A549 (cell line): ENCODE results near the gene TFEB. TPM values are rescaled to one million over a fixed set of nuclear protein-coding genes. Genes with fewer than 3 reads are reported as not detected.

Experiments
- ATAC-seq, 2 experiments: fragments of 200-7000 bp in 1 of 2; fragments of >200 bp in 1 of 2; cut with Nextera tagmentation in 1 of 2; cut with Tn5 transposase in 1 of 2; 3 replicates each; pipeline versions ENCODE4 v1.8.0 to v1.9.1; 2018 to 2020; ENCODE audit warnings: mild to moderate bottlenecking in 1 of 2, moderate library complexity in 1 of 2
- CTCF ChIA-PET: fragments of 300-600 bp; sonication (Branson Sonifier 250); formaldehyde crosslinking; extraction: SDS; loops from one replicate; lab custom pipeline; 2021; ENCODE audit warnings: antibody characterized with exemption, inconsistent platforms; lab: Yijun Ruan, JAX
- POLR2A ChIA-PET: fragments of 350-600 bp; formaldehyde crosslinking; extraction: SDS; loops from one replicate; lab custom pipeline; 2021; ENCODE audit warnings: antibody characterized with exemption, inconsistent platforms; lab: Yijun Ruan, JAX
- DNase-seq, 2 experiments: peaks; one replicate each; pipeline versions ENCODE4 v3.0.0 to v3.0.0-alpha.2; 2011 to 2016; ENCODE audit warnings: low read depth in 1 of 2, low spot score in 1 of 2
- FAIRE-seq: peaks from 2 replicates; lab custom pipeline; 2011; peaks lifted over from hg19 to GRCh38; lab: Jason Lieb, UNC
- H3K27ac ChIP-seq, 2 experiments: fragments of >200 bp; sonication (Bioruptor Twin); formaldehyde crosslinking; 3 replicates each; pipeline ENCODE4 v1.5.1; 2016 to 2017
- H3K4me1 ChIP-seq: fragments of >200 bp; sonication (Bioruptor Twin); formaldehyde crosslinking; 3 replicates; pipeline ENCODE4 v1.6.1; 2016
- H3K4me2 ChIP-seq: fragments of >200 bp; sonication (Bioruptor Twin); formaldehyde crosslinking; 3 replicates; pipeline ENCODE4 v1.6.1; 2016
- H3K4me3 ChIP-seq: fragments of >200 bp; sonication (Bioruptor Twin); formaldehyde crosslinking; 3 replicates; pipeline ENCODE4 v1.5.1; 2016
- H3K9me3 ChIP-seq: fragments of >200 bp; sonication (Bioruptor Twin); formaldehyde crosslinking; 3 replicates; pipeline ENCODE4 v1.6.1; 2016
- BHLHE40 ChIP-seq: IDR thresholded peaks from 2 replicates; pipeline ENCODE4 v1.6.1; 2012; ENCODE audit warnings: low read depth, low read length, inconsistent platforms
- EHF ChIP-seq: fragments of 250-450 bp; sonication (Bioruptor Pico); IDR thresholded peaks from 2 replicates; pipeline ENCODE4 v1.5.0; 2020; ENCODE audit warnings: mild to moderate bottlenecking
- FOXS1 ChIP-seq: fragments of 250-450 bp; sonication (Bioruptor Pico); IDR thresholded peaks from 2 replicates; pipeline ENCODE4 v1.5.0; 2020; ENCODE audit warnings: mild to moderate bottlenecking, moderate library complexity
- HDAC2 ChIP-seq: fragments of 200-600 bp; sonication (generic); IDR thresholded peaks from 2 replicates; pipeline ENCODE4 v1.6.1; 2016
- HOXB13 ChIP-seq: fragments of 250-450 bp; sonication (Bioruptor Pico); IDR thresholded peaks from 2 replicates; pipeline ENCODE4 v1.5.0; 2020; ENCODE audit warnings: low read depth, mild to moderate bottlenecking, moderate library complexity
- HOXB5 ChIP-seq: fragments of 250-450 bp; sonication (Bioruptor Pico); IDR thresholded peaks from 2 replicates; pipeline ENCODE4 v1.5.0; 2020; ENCODE audit warnings: mild to moderate bottlenecking, moderate library complexity
- JUN ChIP-seq, 2 experiments: fragments of >200 bp; sonication (Bioruptor Twin); formaldehyde crosslinking; IDR thresholded peaks; 2 replicates in 1 of 2; 3 replicates in 1 of 2; pipeline ENCODE4 v1.6.1; 2016 to 2017
- KDM5A ChIP-seq: fragments of 200-600 bp; sonication (generic); IDR thresholded peaks from 2 replicates; pipeline ENCODE4 v1.6.1; 2016; ENCODE audit warnings: antibody characterized with exemption, mild to moderate bottlenecking
- MAFK ChIP-seq: fragments of 450-650 bp; IDR thresholded peaks from 2 replicates; pipeline ENCODE4 v1.6.1; 2014; ENCODE audit not compliant: partially characterized antibody
- MYC ChIP-seq: IDR thresholded peaks from 2 replicates; pipeline ENCODE4 v1.6.1; 2012; ENCODE audit warnings: mild to moderate bottlenecking, inconsistent platforms, low read length, improper control_type of control experiment, borderline replicate concordance
- PHF8 ChIP-seq: fragments of 200-600 bp; sonication (generic); IDR thresholded peaks from 2 replicates; pipeline ENCODE4 v1.6.1; 2016; ENCODE audit warnings: low read depth, mild to moderate bottlenecking, antibody characterized with exemption, moderate library complexity, borderline replicate concordance
- RAD21 ChIP-seq, 2 experiments: fragments of >200 bp in 1 of 2; sonication (Bioruptor Twin) in 1 of 2; formaldehyde crosslinking in 1 of 2; IDR thresholded peaks in 1 of 2; conservative IDR thresholded peaks in 1 of 2; 2 replicates in 1 of 2; 3 replicates in 1 of 2; pipeline ENCODE4 v1.6.1; 2012 to 2018; ENCODE audit warnings: inconsistent platforms in 1 of 2
- RCOR1 ChIP-seq: fragments of 150-350 bp; IDR thresholded peaks from 2 replicates; pipeline ENCODE4 v1.6.1; 2014; ENCODE audit warnings: antibody characterized with exemption, low read length, low read depth
- RFX5 ChIP-seq: fragments of 450-650 bp; IDR thresholded peaks from 2 replicates; pipeline ENCODE4 v1.7.1; 2014; ENCODE audit warnings: antibody characterized with exemption, mild to moderate bottlenecking, moderate library complexity
- SMC3 ChIP-seq: fragments of >200 bp; sonication (Bioruptor Twin); formaldehyde crosslinking; IDR thresholded peaks from 3 replicates; pipeline ENCODE4 v1.6.1; 2018; ENCODE audit warnings: inconsistent platforms
- SREBF2 ChIP-seq: fragments of 450-650 bp; IDR thresholded peaks from 2 replicates; pipeline ENCODE4 v1.6.1; 2014; ENCODE audit warnings: mild to moderate bottlenecking, moderate library complexity
- TP53 ChIP-seq: fragments of 250-450 bp; sonication (Bioruptor Pico); IDR thresholded peaks from 2 replicates; pipeline ENCODE4 v1.5.0; 2021; ENCODE audit warnings: mild to moderate bottlenecking, moderate library complexity
- ZC3H11A ChIP-seq: fragments of 450-650 bp; IDR thresholded peaks from 2 replicates; pipeline ENCODE4 v1.6.1; 2014; ENCODE audit warnings: antibody characterized with exemption, mild to moderate bottlenecking
- ZNF302 ChIP-seq: fragments of 250-450 bp; sonication (Bioruptor Pico); IDR thresholded peaks from 2 replicates; pipeline ENCODE4 v1.9.0; 2021; ENCODE audit warnings: inconsistent platforms, mild to moderate bottlenecking, moderate library complexity
- WGBS: methylation state at CpG from one replicate; pipeline ENCODE4 v1.1.6; 2017; ENCODE audit errors: missing lambda C conversion rate; 5-methylcytosine and 5-hydroxymethylcytosine counted together
- polyA plus RNA-seq, 4 experiments: library from polyadenylated mRNA; depleted of rRNA in 3 of 4; stranded (reverse); fragments of >200 nt; fragmentation: RNase III in 1 of 4; extraction: RNeasy Plus Mini Kit Qiagen cat#74134 plus additional on column Dnase treatment in 1 of 4; gene quantifications; 2 replicates in 3 of 4; 3 replicates in 1 of 4; pipeline ENCODE4 v1.2.3, GENCODE V29; 2011 to 2017
- TF ChIP-seq, protein P1 (sequence below): fragments of 250-450 bp; sonication (Bioruptor Pico); IDR thresholded peaks from 2 replicates; pipeline ENCODE4 v1.5.0; 2021; ENCODE audit warnings: mild to moderate bottlenecking, moderate library complexity, borderline replicate concordance
- TF ChIP-seq, protein P2 (sequence below): IDR thresholded peaks from 2 replicates; pipeline ENCODE4 v1.6.1; 2012; ENCODE audit warnings: low read depth, borderline replicate concordance
- TF ChIP-seq, protein P3 (sequence below): IDR thresholded peaks from 2 replicates; pipeline ENCODE4 v1.6.1; 2012
- TF ChIP-seq, protein P4 (sequence below): fragments of 250-450 bp; sonication (Bioruptor Pico); IDR thresholded peaks from 2 replicates; pipeline ENCODE4 v1.5.0; 2020; ENCODE audit warnings: low read depth, mild to moderate bottlenecking, moderate library complexity
- TF ChIP-seq, protein P5 (sequence below): IDR thresholded peaks from 2 replicates; pipeline ENCODE4 v1.6.1; 2012

The TFEB gene
- polyA plus RNA-seq, 2 of the 4 experiments (the other 2 are of a cell fraction): 3.1 to 6.1 TPM

DNA sequence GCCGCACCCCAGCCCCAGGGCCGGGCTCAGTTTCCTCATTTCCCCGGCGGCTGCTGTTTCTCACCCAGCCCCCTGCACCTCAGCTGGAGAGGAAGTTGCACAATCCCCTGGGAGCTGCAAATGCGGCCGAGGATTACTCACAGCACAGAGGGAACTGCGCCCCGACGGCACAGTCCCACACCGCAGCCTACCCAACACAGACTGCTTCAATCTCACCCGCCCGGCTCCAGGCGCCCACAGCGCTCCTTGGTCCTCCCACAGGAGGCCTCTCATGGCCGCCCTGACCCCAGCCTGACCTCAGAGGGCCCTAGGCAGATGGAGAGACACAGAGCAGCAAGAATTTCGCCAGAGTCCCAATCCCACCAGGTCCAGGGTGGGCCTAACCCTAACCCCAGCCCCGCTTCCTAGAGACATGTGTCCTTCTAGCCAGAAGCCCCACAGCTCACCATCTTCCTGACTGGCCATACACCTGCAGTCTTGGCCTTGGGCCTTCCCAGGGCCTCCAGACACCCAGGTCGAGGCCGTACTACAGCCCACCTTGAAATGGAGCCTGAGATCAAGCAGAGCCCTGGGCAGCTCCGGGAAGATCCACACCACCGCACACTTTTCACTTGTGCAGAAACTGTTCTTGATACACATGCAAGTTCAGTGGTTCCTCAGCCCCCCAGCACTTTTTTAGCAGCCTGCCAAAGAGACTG is 11.7 kb downstream of the TFEB start (continued):
- TF ChIP-seq EHF (no peak), RAD21 (conservative IDR thresholded peaks at IDR 0.05 in 1 of 2, IDR thresholded peaks at IDR 0.05 in 1 of 2) (no peak), ZNF302 (CRISPR knock-in tag) (no peak), HOXB5 (no peak), HDAC2 (no peak), BHLHE40 (no peak), SMC3 (peak; percentile 22; the same call in 1 of the 3 replicates), RFX5 (no peak), FOXS1 (no peak)
- TF ChIP-seq, protein P1, sequence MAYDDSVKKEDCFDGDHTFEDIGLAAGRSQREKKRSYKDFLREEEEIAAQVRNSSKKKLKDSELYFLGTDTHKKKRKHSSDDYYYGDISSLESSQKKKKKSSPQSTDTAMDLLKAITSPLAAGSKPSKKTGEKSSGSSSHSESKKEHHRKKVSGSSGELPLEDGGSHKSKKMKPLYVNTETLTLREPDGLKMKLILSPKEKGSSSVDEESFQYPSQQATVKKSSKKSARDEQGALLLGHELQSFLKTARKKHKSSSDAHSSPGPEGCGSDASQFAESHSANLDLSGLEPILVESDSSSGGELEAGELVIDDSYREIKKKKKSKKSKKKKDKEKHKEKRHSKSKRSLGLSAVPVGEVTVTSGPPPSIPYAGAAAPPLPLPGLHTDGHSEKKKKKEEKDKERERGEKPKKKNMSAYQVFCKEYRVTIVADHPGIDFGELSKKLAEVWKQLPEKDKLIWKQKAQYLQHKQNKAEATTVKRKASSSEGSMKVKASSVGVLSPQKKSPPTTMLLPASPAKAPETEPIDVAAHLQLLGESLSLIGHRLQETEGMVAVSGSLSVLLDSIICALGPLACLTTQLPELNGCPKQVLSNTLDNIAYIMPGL (CRISPR knock-in tag): no peak

DNA sequence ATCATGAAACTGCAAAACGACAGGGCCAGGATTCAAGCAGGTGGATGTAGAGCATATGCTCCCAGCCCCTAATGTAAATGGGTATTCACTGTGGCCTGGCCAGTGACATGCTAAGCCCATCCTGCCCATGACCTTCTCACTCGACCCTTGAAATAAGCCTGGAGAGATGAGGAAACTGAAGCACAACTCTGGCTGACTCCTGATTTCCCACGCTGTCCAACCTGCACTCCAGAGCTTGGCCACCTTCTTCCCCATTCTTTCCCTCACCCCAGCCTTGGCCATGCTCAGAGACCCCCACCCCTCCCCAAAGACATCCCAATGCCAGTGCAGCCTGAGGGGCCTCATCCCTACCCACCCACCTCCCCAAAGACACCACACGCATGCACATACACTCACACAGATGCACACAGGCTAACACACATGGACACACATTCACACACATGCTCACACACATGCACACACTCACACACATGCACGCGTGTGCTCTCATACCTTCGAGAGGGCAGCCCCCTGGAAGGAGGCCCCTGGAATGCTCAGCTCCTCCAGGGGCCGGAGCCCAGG is 12.4 kb downstream of the TFEB start:
- WGBS: 60% methylated on average over 7 of the region's 8 CpGs
- TF ChIP-seq EHF (no peak), MYC (no peak), ZC3H11A (no peak), TP53 (CRISPR knock-in tag) (no peak), RCOR1 (no peak), KDM5A (no peak), SREBF2 (no peak), RAD21 (conservative IDR thresholded peaks at IDR 0.05 in 1 of 2, IDR thresholded peaks at IDR 0.05 in 1 of 2) (no peak), HOXB13 (CRISPR knock-in tag) (no peak), MAFK (no peak), PHF8 (no peak), FOXS1 (no peak), HDAC2 (no peak), JUN (IDR thresholded peaks at IDR 0.05) (no peak)
- TF ChIP-seq, protein P2, sequence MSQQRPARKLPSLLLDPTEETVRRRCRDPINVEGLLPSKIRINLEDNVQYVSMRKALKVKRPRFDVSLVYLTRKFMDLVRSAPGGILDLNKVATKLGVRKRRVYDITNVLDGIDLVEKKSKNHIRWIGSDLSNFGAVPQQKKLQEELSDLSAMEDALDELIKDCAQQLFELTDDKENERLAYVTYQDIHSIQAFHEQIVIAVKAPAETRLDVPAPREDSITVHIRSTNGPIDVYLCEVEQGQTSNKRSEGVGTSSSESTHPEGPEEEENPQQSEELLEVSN: no peak
- TF ChIP-seq, protein P3, sequence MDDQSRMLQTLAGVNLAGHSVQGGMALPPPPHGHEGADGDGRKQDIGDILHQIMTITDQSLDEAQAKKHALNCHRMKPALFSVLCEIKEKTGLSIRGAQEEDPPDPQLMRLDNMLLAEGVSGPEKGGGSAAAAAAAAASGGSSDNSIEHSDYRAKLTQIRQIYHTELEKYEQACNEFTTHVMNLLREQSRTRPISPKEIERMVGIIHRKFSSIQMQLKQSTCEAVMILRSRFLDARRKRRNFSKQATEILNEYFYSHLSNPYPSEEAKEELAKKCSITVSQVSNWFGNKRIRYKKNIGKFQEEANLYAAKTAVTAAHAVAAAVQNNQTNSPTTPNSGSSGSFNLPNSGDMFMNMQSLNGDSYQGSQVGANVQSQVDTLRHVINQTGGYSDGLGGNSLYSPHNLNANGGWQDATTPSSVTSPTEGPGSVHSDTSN: no peak
- TF ChIP-seq, protein P4, sequence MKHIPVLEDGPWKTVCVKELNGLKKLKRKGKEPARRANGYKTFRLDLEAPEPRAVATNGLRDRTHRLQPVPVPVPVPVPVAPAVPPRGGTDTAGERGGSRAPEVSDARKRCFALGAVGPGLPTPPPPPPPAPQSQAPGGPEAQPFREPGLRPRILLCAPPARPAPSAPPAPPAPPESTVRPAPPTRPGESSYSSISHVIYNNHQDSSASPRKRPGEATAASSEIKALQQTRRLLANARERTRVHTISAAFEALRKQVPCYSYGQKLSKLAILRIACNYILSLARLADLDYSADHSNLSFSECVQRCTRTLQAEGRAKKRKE (CRISPR knock-in tag): no peak
- TF ChIP-seq, protein P5, sequence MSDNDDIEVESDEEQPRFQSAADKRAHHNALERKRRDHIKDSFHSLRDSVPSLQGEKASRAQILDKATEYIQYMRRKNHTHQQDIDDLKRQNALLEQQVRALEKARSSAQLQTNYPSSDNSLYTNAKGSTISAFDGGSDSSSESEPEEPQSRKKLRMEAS: no peak
- peak overlapping the region; percentile 20; the same call in 1 of the 3 replicates for H3K4me3 ChIP-seq
- H3K27ac ChIP-seq: peak overlapping the region; percentile 76 to 89
- H3K4me1 ChIP-seq: peaks cover 29% of the 10 kb centered on the region
- H3K4me2 ChIP-seq: peak overlapping the region; percentile 81
- CTCF ChIA-PET: interaction anchor here (1.3 to 5.2 kb wide), 5 partner anchors 10 to 65 kb away, joined by 3 to 31 read pairs (median 6); partner anchors contain the start of gene TOMM6
- no peaks in the 10 kb centered on the region for H3K9me3 ChIP-seq
- DNase-seq (no peak), ATAC-seq (no peak; a peak in 1 of 6 replicates), FAIRE-seq (no peak)
- POLR2A ChIA-PET: interaction anchor here (0.7 to 1.9 kb wide), 4 partner anchors 10 to 324 kb away, joined by 3 to 13 read pairs (median 8); no protein-coding TSS in a partner anchor
